ENCODE results near the gene INSYN1. TPM values are rescaled to one million over a fixed set of nuclear protein-coding genes. Genes with fewer than 3 reads are reported as not detected.
"Not testable (repeated sequence)": the region's sequence is repeated elsewhere in the genome, so short reads cannot be mapped to it uniquely, and the experiment has no call there.

Gene INSYN1
- total and polyA plus RNA-seq, 2 donors (not counting 1 experiment from before 2014, with no cell fraction given) = not detected

DNA sequence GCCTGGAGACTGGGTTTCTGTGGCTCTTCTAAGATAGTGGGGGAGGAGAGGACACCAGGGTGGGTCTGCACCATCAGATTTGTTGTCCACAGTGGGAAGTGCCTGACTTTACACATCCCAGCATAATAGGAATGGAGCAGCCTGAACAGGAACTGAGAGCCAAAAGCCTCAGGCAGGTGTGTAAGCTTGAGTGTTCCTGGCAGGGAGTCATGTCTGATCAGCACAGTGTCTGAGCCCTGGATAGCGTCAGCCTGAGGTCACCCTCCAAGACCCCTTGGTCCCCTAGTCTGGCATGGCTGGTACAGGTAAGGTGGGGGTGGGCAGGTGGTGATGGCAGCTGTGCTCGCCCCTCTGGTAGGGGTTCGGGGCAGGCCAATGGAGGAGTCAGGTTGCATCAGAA lies 20.2 kb downstream of the INSYN1 start:
- no peaks in the 10 kb centered on the region for H3K27me3 ChIP-seq (replicated peaks in 1 of 4; ENCODE audit: control extremely low read depth in 1 of 4, control insufficient read depth in 3 of 4, insufficient read depth in 4 of 4, low read length in 3 of 4)
- H2AFZ ChIP-seq (ENCODE audit: insufficient read depth, low read depth, low read length, poor library complexity, severe bottlenecking) = no peak overlapping the region
- no peak for ATAC-seq (ENCODE audit: low read depth)
- no peak overlapping the region for H3K4me2 ChIP-seq (replicated peaks; ENCODE audit: low read depth, low read length, poor library complexity, severe bottlenecking)
- H3K27ac ChIP-seq (ENCODE audit: low read length in 2 of 2) = no peak overlapping the region
- H3K9ac ChIP-seq (ENCODE audit: low read length) = no peak overlapping the region
- 82% methylated on average over 3 of the region's 3 CpGs for WGBS (ENCODE audit: insufficient coverage)
- no peaks in the 10 kb centered on the region for H3K4me1 Mint-ChIP-seq
- H3K79me2 ChIP-seq (ENCODE audit: control insufficient read depth, insufficient read depth, low read length) = no peaks in the 10 kb centered on the region
- no peaks in the 10 kb centered on the region for H4K20me1 ChIP-seq (ENCODE audit: control insufficient read depth, insufficient read depth, low read length, poor library complexity, severe bottlenecking)
- peaks cover 0 to 3% (median 0%) of the 10 kb centered on the region in 3 donors for H3K9me3 ChIP-seq (ENCODE audit: control extremely low read depth in 1 of 3, control insufficient read depth in 2 of 3, insufficient read depth in 1 of 3, low read length in 2 of 3)
- H3K27me3 Mint-ChIP-seq = peaks cover 7% of the 10 kb centered on the region
- no peaks in the 10 kb centered on the region for H3K4me1 ChIP-seq (ENCODE audit: control insufficient read depth in 2 of 2, insufficient read depth in 2 of 2, low read length in 2 of 2)
- no peak overlapping the region for H3K4me3 ChIP-seq (ENCODE audit: control extremely low read depth in 1 of 5, extremely low read depth in 1 of 5, insufficient read depth in 1 of 5, low read depth in 2 of 5, low read length in 4 of 5)
- TF ChIP-seq EZH2 (IDR thresholded peaks at IDR 0.05; ENCODE audit: borderline replicate concordance, insufficient read depth, low read depth, low read length, poor library complexity, severe bottlenecking) = no peak
- TF ChIP-seq, protein P1, sequence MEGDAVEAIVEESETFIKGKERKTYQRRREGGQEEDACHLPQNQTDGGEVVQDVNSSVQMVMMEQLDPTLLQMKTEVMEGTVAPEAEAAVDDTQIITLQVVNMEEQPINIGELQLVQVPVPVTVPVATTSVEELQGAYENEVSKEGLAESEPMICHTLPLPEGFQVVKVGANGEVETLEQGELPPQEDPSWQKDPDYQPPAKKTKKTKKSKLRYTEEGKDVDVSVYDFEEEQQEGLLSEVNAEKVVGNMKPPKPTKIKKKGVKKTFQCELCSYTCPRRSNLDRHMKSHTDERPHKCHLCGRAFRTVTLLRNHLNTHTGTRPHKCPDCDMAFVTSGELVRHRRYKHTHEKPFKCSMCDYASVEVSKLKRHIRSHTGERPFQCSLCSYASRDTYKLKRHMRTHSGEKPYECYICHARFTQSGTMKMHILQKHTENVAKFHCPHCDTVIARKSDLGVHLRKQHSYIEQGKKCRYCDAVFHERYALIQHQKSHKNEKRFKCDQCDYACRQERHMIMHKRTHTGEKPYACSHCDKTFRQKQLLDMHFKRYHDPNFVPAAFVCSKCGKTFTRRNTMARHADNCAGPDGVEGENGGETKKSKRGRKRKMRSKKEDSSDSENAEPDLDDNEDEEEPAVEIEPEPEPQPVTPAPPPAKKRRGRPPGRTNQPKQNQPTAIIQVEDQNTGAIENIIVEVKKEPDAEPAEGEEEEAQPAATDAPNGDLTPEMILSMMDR (IDR thresholded peaks at IDR 0.05) = no peak
- ChIA-PET CTCF (interaction anchor here (1.0 kb wide), 1 partner anchor 28 kb away, joined by 3 read pairs; no protein-coding TSS in a partner anchor), POLR2A (interaction anchor here (0.6 kb wide), 1 partner anchor 1388 kb away, joined by 3 read pairs; no protein-coding TSS in a partner anchor)
- intact Hi-C loops (cut with micrococcal nuclease) = no loop called here
- no peaks in the 10 kb centered on the region for H3K36me3 ChIP-seq (replicated peaks in 1 of 2; ENCODE audit: control extremely low read depth in 1 of 2, control insufficient read depth in 1 of 2, extremely low read depth in 1 of 2, insufficient read depth in 2 of 2, low read length in 1 of 2)
- H3K27ac Mint-ChIP-seq = no peak overlapping the region
- DNase-seq = no peak
- H3K4me3 Mint-ChIP-seq = no peak overlapping the region
- no peaks in the 10 kb centered on the region for H3K9me3 Mint-ChIP-seq (ENCODE audit: insufficient read depth)

- CTCF ChIA-PET; H3K9me3 ChIP-seq (ENCODE audit: control extremely low read depth in 1 of 3, control insufficient read depth in 2 of 3, insufficient read depth in 1 of 3, low read length in 2 of 3); H4K20me1 ChIP-seq (ENCODE audit: control insufficient read depth, insufficient read depth, low read length, poor library complexity, severe bottlenecking); H3K27me3 ChIP-seq (replicated peaks in 1 of 4; ENCODE audit: control extremely low read depth in 1 of 4, control insufficient read depth in 3 of 4, insufficient read depth in 4 of 4, low read length in 3 of 4); H3K4me1 ChIP-seq (ENCODE audit: control insufficient read depth in 2 of 2, insufficient read depth in 2 of 2, low read length in 2 of 2); H3K79me2 ChIP-seq (ENCODE audit: control insufficient read depth, insufficient read depth, low read length); H3K4me3 ChIP-seq (ENCODE audit: control extremely low read depth in 1 of 5, extremely low read depth in 1 of 5, insufficient read depth in 1 of 5, low read depth in 2 of 5, low read length in 4 of 5); H3K27me3 Mint-ChIP-seq; H3K9me3 Mint-ChIP-seq (ENCODE audit: insufficient read depth); H3K4me2 ChIP-seq (replicated peaks; ENCODE audit: low read depth, low read length, poor library complexity, severe bottlenecking); H3K27ac ChIP-seq (ENCODE audit: low read length in 2 of 2); POLR2A ChIA-PET; H3K4me3 Mint-ChIP-seq; DNase-seq; ATAC-seq (ENCODE audit: low read depth); H2AFZ ChIP-seq (ENCODE audit: insufficient read depth, low read depth, low read length, poor library complexity, severe bottlenecking); H3K4me1 Mint-ChIP-seq; H3K36me3 ChIP-seq (replicated peaks in 1 of 2; ENCODE audit: control extremely low read depth in 1 of 2, control insufficient read depth in 1 of 2, extremely low read depth in 1 of 2, insufficient read depth in 2 of 2, low read length in 1 of 2); intact Hi-C loops (cut with micrococcal nuclease); H3K27ac Mint-ChIP-seq; H3K9ac ChIP-seq (ENCODE audit: low read length): not testable (repeated sequence)
- WGBS (ENCODE audit: insufficient coverage) = 95% methylated on average over 29 of the region's 29 CpGs
These were observed 21.1 kb downstream of the INSYN1 start for GRCh38 chr15:73732051-73732450.
